ENCODE data around the gene ABCB9.
A peak's percentile ranks its signal among the peaks of the same experiment; 100 is the strongest.

The ABCB9 gene

GRCh38 chr12:122977655-122978392 lies 11.6 kb upstream of the ABCB9 start:
- TF ChIP-seq CTCF (IDR thresholded peaks at IDR 0.05): no peak
- Mint-ChIP-seq H3K27me3 (ENCODE audit: low read depth, poor library complexity) (no peaks in the 10 kb centered on the region), H3K27ac (peak overlapping the region; percentile 25), H3K4me3 (peak overlapping the region; percentile 28), H3K4me1 (peaks cover 51% of the 10 kb centered on the region), H3K9me3 (no peaks in the 10 kb centered on the region), H3K36me3 (ENCODE audit: low read depth) (no peaks in the 10 kb centered on the region)
- DNase-seq: no peak

GRCh38 chr12:122977153-122977552 lies 10.9 kb upstream of the ABCB9 start:
- DNase-seq: no peak
- Mint-ChIP-seq H3K9me3 (no peaks in the 10 kb centered on the region), H3K4me3 (peak overlapping the region; percentile 68), H3K36me3 (ENCODE audit: low read depth) (no peaks in the 10 kb centered on the region), H3K4me1 (peaks cover 47% of the 10 kb centered on the region), H3K27ac (no peak overlapping the region), H3K27me3 (ENCODE audit: low read depth, poor library complexity) (no peaks in the 10 kb centered on the region)
- no peak for TF ChIP-seq CTCF (IDR thresholded peaks at IDR 0.05)

GRCh38 chr12:122976648-122976975 lies 10.3 kb upstream of the ABCB9 start:
- Mint-ChIP-seq H3K27ac (no peak overlapping the region), H3K4me3 (peak overlapping the region; percentile 96), H3K9me3 (no peaks in the 10 kb centered on the region), H3K27me3 (ENCODE audit: low read depth, poor library complexity) (no peaks in the 10 kb centered on the region), H3K4me1 (peaks cover 44% of the 10 kb centered on the region), H3K36me3 (ENCODE audit: low read depth) (no peaks in the 10 kb centered on the region)
- DNase-seq: no peak
- no peak for TF ChIP-seq CTCF (IDR thresholded peaks at IDR 0.05)

GRCh38 chr12:122975790-122976647 lies 9.8 kb upstream of the ABCB9 start:
- H3K27me3 Mint-ChIP-seq (ENCODE audit: low read depth, poor library complexity): no peaks in the 10 kb centered on the region
- no peaks in the 10 kb centered on the region for H3K9me3 Mint-ChIP-seq
- DNase-seq: peak; percentile 4
- H3K27ac Mint-ChIP-seq: peak overlapping the region; percentile 19
- H3K4me1 Mint-ChIP-seq: peaks cover 38% of the 10 kb centered on the region
- no peak for TF ChIP-seq CTCF (IDR thresholded peaks at IDR 0.05)
- H3K4me3 Mint-ChIP-seq: peak overlapping the region; percentile 96
- H3K36me3 Mint-ChIP-seq (ENCODE audit: low read depth): no peaks in the 10 kb centered on the region

- peak; percentile 91 for DNase-seq
- H3K9me3 Mint-ChIP-seq: no peaks in the 10 kb centered on the region
- peaks cover 42% of the 10 kb centered on the region for H3K4me1 Mint-ChIP-seq
These were observed 8.9 kb upstream of the ABCB9 start, which contains the start of gene OGFOD2 for GRCh38 chr12:122974892-122975789. Gene OGFOD2, plus strand, starts transcription at chr12:122975244. Its CDS starts 8 bp downstream, at chr12:122975252.

More at GRCh38 chr12:122974892-122975789, 8.9 kb upstream of the ABCB9 start, which contains the start of gene OGFOD2:
- TF ChIP-seq CTCF (IDR thresholded peaks at IDR 0.05): no peak
- H3K36me3 Mint-ChIP-seq (ENCODE audit: low read depth): no peaks in the 10 kb centered on the region
- no peaks in the 10 kb centered on the region for H3K27me3 Mint-ChIP-seq (ENCODE audit: low read depth, poor library complexity)
- H3K27ac Mint-ChIP-seq: peak within 1 kb of the TSS; percentile 100
- H3K4me3 Mint-ChIP-seq: peak within 1 kb of the TSS; percentile 96

All from nephron progenitor cell (in vitro differentiated cells).